ENCODE data around the gene ZMIZ1.

DNA sequence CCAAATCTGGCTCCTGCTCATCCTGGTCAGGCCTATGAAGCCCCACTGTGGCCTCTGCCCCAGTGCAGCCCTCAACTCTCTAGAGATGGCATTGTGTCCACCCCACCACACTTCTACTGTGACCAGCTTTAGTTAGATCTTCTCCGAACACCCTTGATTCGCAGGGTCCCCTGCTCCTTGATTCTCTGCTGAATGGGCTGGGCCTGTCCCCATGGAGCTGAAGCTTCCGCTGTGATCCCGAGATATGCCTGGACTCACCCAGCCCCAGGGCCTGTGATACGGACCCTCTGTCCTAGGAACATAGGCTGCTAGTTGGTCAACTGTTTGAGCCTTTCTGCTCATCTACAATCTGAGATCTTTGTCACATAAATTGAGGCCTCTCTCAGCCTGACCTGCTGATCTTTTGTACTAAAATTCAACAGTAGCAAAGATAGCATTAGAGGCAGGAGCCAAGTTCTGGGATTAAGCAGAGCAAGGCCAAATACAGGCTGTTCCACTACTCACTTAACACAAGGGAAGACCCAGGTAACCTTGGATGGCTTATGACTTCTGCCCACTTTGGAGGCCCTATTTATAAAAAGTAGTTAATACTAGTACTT lies 272.0 kb downstream of the ZMIZ1 start:
- TF ChIP-seq, protein P1, sequence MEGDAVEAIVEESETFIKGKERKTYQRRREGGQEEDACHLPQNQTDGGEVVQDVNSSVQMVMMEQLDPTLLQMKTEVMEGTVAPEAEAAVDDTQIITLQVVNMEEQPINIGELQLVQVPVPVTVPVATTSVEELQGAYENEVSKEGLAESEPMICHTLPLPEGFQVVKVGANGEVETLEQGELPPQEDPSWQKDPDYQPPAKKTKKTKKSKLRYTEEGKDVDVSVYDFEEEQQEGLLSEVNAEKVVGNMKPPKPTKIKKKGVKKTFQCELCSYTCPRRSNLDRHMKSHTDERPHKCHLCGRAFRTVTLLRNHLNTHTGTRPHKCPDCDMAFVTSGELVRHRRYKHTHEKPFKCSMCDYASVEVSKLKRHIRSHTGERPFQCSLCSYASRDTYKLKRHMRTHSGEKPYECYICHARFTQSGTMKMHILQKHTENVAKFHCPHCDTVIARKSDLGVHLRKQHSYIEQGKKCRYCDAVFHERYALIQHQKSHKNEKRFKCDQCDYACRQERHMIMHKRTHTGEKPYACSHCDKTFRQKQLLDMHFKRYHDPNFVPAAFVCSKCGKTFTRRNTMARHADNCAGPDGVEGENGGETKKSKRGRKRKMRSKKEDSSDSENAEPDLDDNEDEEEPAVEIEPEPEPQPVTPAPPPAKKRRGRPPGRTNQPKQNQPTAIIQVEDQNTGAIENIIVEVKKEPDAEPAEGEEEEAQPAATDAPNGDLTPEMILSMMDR (IDR thresholded peaks at IDR 0.05) = no peak
- TF ChIP-seq POLR2AphosphoS5 (IDR thresholded peaks at IDR 0.05) = no peak
- TF ChIP-seq POLR2A (IDR thresholded peaks at IDR 0.05) = no peak
- TF ChIP-seq EP300 (IDR thresholded peaks at IDR 0.05) = no peak
